HG02642 (cell line): ENCODE data around the gene MED27.
"Not testable (repeated sequence)": the region's sequence is repeated elsewhere in the genome, so short reads cannot be mapped to it uniquely, and the experiment has no call there.

Experiments
- ATAC-seq: cut with Tn5 transposase; IDR thresholded peaks from one replicate; pipeline ENCODE4 v1.9.1; 2021; ENCODE audit warnings: mild to moderate bottlenecking; ENCODE audit not compliant: unreplicated experiment, poor library complexity

Gene MED27

GRCh38 chr9:132020820-132021510 lies 58.7 kb downstream of the MED27 start:
- ATAC-seq = no peak

GRCh38 chr9:132020272-132020671 lies 59.4 kb downstream of the MED27 start:
- no peak for ATAC-seq

- ATAC-seq = no peak
Observed at GRCh38 chr9:132019702-132020101, 60.0 kb downstream of the MED27 start.

- no peak for ATAC-seq
Observed at GRCh38 chr9:132018957-132019405, 60.7 kb downstream of the MED27 start.

GRCh38 chr9:132016456-132016855 lies 63.2 kb downstream of the MED27 start:
- no peak for ATAC-seq

GRCh38 chr9:132015866-132016265 lies 63.8 kb downstream of the MED27 start:
- no peak for ATAC-seq

- no peak for ATAC-seq
Observed at GRCh38 chr9:132014218-132014805, 65.4 kb downstream of the MED27 start.

GRCh38 chr9:132012704-132013357 lies 66.8 kb downstream of the MED27 start:
- no peak for ATAC-seq

GRCh38 chr9:132011896-132012295 lies 67.8 kb downstream of the MED27 start:
- no peak for ATAC-seq

- no peak for ATAC-seq
Observed at GRCh38 chr9:132011309-132011708, 68.4 kb downstream of the MED27 start.

- ATAC-seq = not testable (repeated sequence)
Observed at GRCh38 chr9:132010201-132010600, 69.5 kb downstream of the MED27 start.

GRCh38 chr9:132008855-132009812 lies 70.5 kb downstream of the MED27 start:
- no peak for ATAC-seq

- no peak for ATAC-seq
Observed at GRCh38 chr9:132008184-132008803, 71.4 kb downstream of the MED27 start.

GRCh38 chr9:132007371-132008025 lies 72.2 kb downstream of the MED27 start:
- ATAC-seq = no peak

GRCh38 chr9:132006677-132007370 lies 72.8 kb downstream of the MED27 start:
- ATAC-seq = peak; percentile 73

GRCh38 chr9:132005899-132006298 lies 73.8 kb downstream of the MED27 start:
- no peak for ATAC-seq

GRCh38 chr9:132004323-132004722 lies 75.3 kb downstream of the MED27 start:
- no peak for ATAC-seq

GRCh38 chr9:132003896-132004295 lies 75.8 kb downstream of the MED27 start:
- ATAC-seq = no peak

- no peak for ATAC-seq
Observed at GRCh38 chr9:132003319-132003704, 76.4 kb downstream of the MED27 start.
